ENCODE data around the gene CHID1.

GRCh38 chr11:907668-908067 is 2.9 kb downstream of the CHID1 start:
- TF ChIP-seq TARDBP (IDR thresholded peaks at IDR 0.05) (no peak), NFRKB (IDR thresholded peaks at IDR 0.05) (no peak), FOXK2 (IDR thresholded peaks at IDR 0.05) (no peak), FOXM1 (IDR thresholded peaks at IDR 0.05; ENCODE audit: borderline replicate concordance) (no peak), BHLHE40 (IDR thresholded peaks at IDR 0.05; ENCODE audit: borderline replicate concordance) (no peak), SUZ12 (IDR thresholded peaks at IDR 0.05) (no peak), ZNF384 (IDR thresholded peaks at IDR 0.05) (no peak), ARNT (IDR thresholded peaks at IDR 0.05) (no peak), SP1 (IDR thresholded peaks at IDR 0.05) (no peak), HDGF (IDR thresholded peaks at IDR 0.05; ENCODE audit: borderline replicate concordance) (no peak)

All from HEK293T (cell line).